NB4 (cell line): Measurements from ENCODE around the gene ZMAT5.
A peak's percentile ranks its signal among the peaks of the same experiment; 100 is the strongest.

Source experiments
- DNase-seq: peaks from one replicate; pipeline ENCODE4 v3.0.0; 2010; ENCODE audit warnings: low read depth
- H3K4me3 ChIP-seq: one replicate; pipeline ENCODE4 v1.5.1; 2011; ENCODE audit warnings: mild to moderate bottlenecking, low read depth, low read length, moderate library complexity
- CTCF ChIP-seq: IDR thresholded peaks from one replicate; pipeline ENCODE4 v1.5.1; 2012; ENCODE audit warnings: low read depth, low read length
- MAX ChIP-seq: IDR thresholded peaks from 2 replicates; pipeline ENCODE4 v1.6.1; 2011; ENCODE audit warnings: low read depth, low read length
- MYC ChIP-seq: IDR thresholded peaks from 2 replicates; pipeline ENCODE4 v1.6.1; 2011; ENCODE audit warnings: low read depth, low read length
- POLR2A ChIP-seq: IDR thresholded peaks from 2 replicates; pipeline ENCODE4 v1.6.1; 2011; ENCODE audit warnings: mild to moderate bottlenecking; ENCODE audit not compliant: insufficient read length; ENCODE audit errors: extremely low read depth

ZMAT5 gene

GRCh38 chr22:29797351-29797750, 30.5 kb upstream of the ZMAT5 start:
- DNase-seq: peak; percentile 61
- H3K4me3 ChIP-seq: no peak overlapping the region
- TF ChIP-seq POLR2A (no peak), MYC (no peak), MAX (no peak), CTCF (no peak)

GRCh38 chr22:29795663-29796062, 28.9 kb upstream of the ZMAT5 start:
- no peak for DNase-seq
- no peak overlapping the region for H3K4me3 ChIP-seq
- TF ChIP-seq POLR2A (no peak), MYC (no peak), CTCF (no peak)

- no peak for DNase-seq
- no peak for TF ChIP-seq CTCF
- no peak for TF ChIP-seq MYC
- no peak for TF ChIP-seq POLR2A
- TF ChIP-seq MAX: no peak
- no peak overlapping the region for H3K4me3 ChIP-seq
Observed at GRCh38 chr22:29793396-29793795, 26.6 kb upstream of the ZMAT5 start.

GRCh38 chr22:29790061-29790460, 23.3 kb upstream of the ZMAT5 start:
- no peak for DNase-seq
- no peak overlapping the region for H3K4me3 ChIP-seq
- TF ChIP-seq CTCF (no peak), MAX (no peak), POLR2A (no peak), MYC (no peak)

GRCh38 chr22:29788339-29789279, 21.8 kb upstream of the ZMAT5 start:
- TF ChIP-seq CTCF (no peak), MYC (no peak), POLR2A (no peak), MAX (no peak)
- no peak for DNase-seq
- no peak overlapping the region for H3K4me3 ChIP-seq
